ENCODE data around the gene USP11. TPM values are rescaled to one million over a fixed set of nuclear protein-coding genes. Genes with fewer than 3 reads are reported as not detected.
A peak's percentile ranks its signal among the peaks of the same experiment; 100 is the strongest.

Gene USP11
- total RNA-seq, 1 donor from 2014 or later = 42.2 TPM

GRCh38 chrX:47189906-47190305 is 42.9 kb upstream of the USP11 start:
- Histone ChIP-seq H3K9me3 (replicated peaks) (no peaks in the 10 kb centered on the region), H3K27ac (replicated peaks) (no peak overlapping the region), H3K4me1 (peaks cover 15% of the 10 kb centered on the region), H3K4me3 (no peak overlapping the region), H3K27me3 (ENCODE audit: low read depth) (no peaks in the 10 kb centered on the region), H3K36me3 (peaks cover 15% of the 10 kb centered on the region)
- no peak for TF ChIP-seq CTCF (IDR thresholded peaks at IDR 0.05; ENCODE audit: borderline replicate concordance)
- intact Hi-C loops (cut with micrococcal nuclease) = loop anchor here (10.0 kb wide), 1 partner anchor 195 kb away; no protein-coding TSS in a partner anchor
- DNase-seq = no peak

GRCh38 chrX:47190445-47191269 is 42.2 kb upstream of the USP11 start:
- no peaks in the 10 kb centered on the region for H3K9me3 ChIP-seq (replicated peaks)
- peaks cover 11% of the 10 kb centered on the region for H3K36me3 ChIP-seq
- peak overlapping the region; percentile 33 for H3K27ac ChIP-seq (replicated peaks)
- no peak for TF ChIP-seq CTCF (IDR thresholded peaks at IDR 0.05; ENCODE audit: borderline replicate concordance)
- no peaks in the 10 kb centered on the region for H3K27me3 ChIP-seq (ENCODE audit: low read depth)
- peak; percentile 82 for DNase-seq
- H3K4me3 ChIP-seq = peak overlapping the region; percentile 71
- intact Hi-C loops (cut with micrococcal nuclease) = loop anchor here (10.0 kb wide), 1 partner anchor 194 kb away; no protein-coding TSS in a partner anchor
- peaks cover 23% of the 10 kb centered on the region for H3K4me1 ChIP-seq

- H3K27ac ChIP-seq (replicated peaks) = peak overlapping the region; percentile 33
- no peaks in the 10 kb centered on the region for H3K27me3 ChIP-seq (ENCODE audit: low read depth)
- H3K36me3 ChIP-seq = peaks cover 4% of the 10 kb centered on the region
- DNase-seq = no peak
- peaks cover 29% of the 10 kb centered on the region for H3K4me1 ChIP-seq
- no peaks in the 10 kb centered on the region for H3K9me3 ChIP-seq (replicated peaks)
- H3K4me3 ChIP-seq = peak overlapping the region; percentile 71
- TF ChIP-seq CTCF (IDR thresholded peaks at IDR 0.05; ENCODE audit: borderline replicate concordance) = no peak
- intact Hi-C loops (cut with micrococcal nuclease) = loop anchor here (10.0 kb wide), 1 partner anchor 193 kb away; no protein-coding TSS in a partner anchor
Measured at GRCh38 chrX:47191331-47191730, 41.5 kb upstream of the USP11 start.

- no peaks in the 10 kb centered on the region for H3K9me3 ChIP-seq (replicated peaks)
- peak overlapping the region; percentile 71 for H3K4me3 ChIP-seq
- TF ChIP-seq CTCF (IDR thresholded peaks at IDR 0.05; ENCODE audit: borderline replicate concordance) = no peak
- H3K27me3 ChIP-seq (ENCODE audit: low read depth) = no peaks in the 10 kb centered on the region
- no peak overlapping the region for H3K27ac ChIP-seq (replicated peaks)
- DNase-seq = no peak
- intact Hi-C loops (cut with micrococcal nuclease) = loop anchor here (10.0 kb wide), 1 partner anchor 193 kb away; no protein-coding TSS in a partner anchor
- H3K4me1 ChIP-seq = peaks cover 35% of the 10 kb centered on the region
- no peaks in the 10 kb centered on the region for H3K36me3 ChIP-seq
Measured at GRCh38 chrX:47191806-47192401, 40.9 kb upstream of the USP11 start.

GRCh38 chrX:47193475-47194193 is 39.2 kb upstream of the USP11 start, which contains the start of gene UBA1:
Gene UBA1 (plus strand): TSS chrX:47193829. CDS start chrX:47198803, 4,974 bp downstream.
- TF ChIP-seq CTCF (IDR thresholded peaks at IDR 0.05; ENCODE audit: borderline replicate concordance) = peak; percentile 71
- intact Hi-C loops (cut with micrococcal nuclease) = loop anchor here (10.0 kb wide), 1 partner anchor 191 kb away; no protein-coding TSS in a partner anchor
- Histone ChIP-seq H3K4me3 (peak within 1 kb of the TSS; percentile 82), H3K27ac (replicated peaks) (peak within 1 kb of the TSS; percentile 97), H3K9me3 (replicated peaks) (no peaks in the 10 kb centered on the region), H3K4me1 (peaks cover 52% of the 10 kb centered on the region), H3K36me3 (peaks cover 1% of the 10 kb centered on the region), H3K27me3 (ENCODE audit: low read depth) (no peaks in the 10 kb centered on the region)
- DNase-seq = peak; percentile 90
